Hepatocyte (in vitro differentiated cells): Measurements from ENCODE around the gene FBXO15. TPM values are rescaled to one million over a fixed set of nuclear protein-coding genes. Genes with fewer than 3 reads are reported as not detected.

Experiments
- DNase-seq: peaks from one replicate; pipeline ENCODE4 v3.0.0-alpha.2; 2016; ENCODE audit warnings: low spot score
- H2AFZ ChIP-seq: fragments of 200-600 bp; sonication (generic); 2 replicates; pipeline ENCODE4 v1.6.0; 2016; ENCODE audit warnings: antibody characterized with exemption, mild to moderate bottlenecking
- H3K27ac ChIP-seq: fragments of 200-600 bp; sonication (generic); 2 replicates; pipeline ENCODE4 v1.5.1; 2016; ENCODE audit warnings: mild to moderate bottlenecking
- H3K27me3 ChIP-seq: fragments of 200-600 bp; sonication (generic); 2 replicates; pipeline ENCODE4 v1.6.1; 2016
- H3K36me3 ChIP-seq: fragments of 200-600 bp; sonication (generic); replicated peaks from 2 replicates; pipeline ENCODE4 v1.5.1; 2016; ENCODE audit warnings: low read depth; ENCODE audit not compliant: insufficient read depth
- H3K4me1 ChIP-seq: fragments of 200-600 bp; sonication (generic); 2 replicates; pipeline ENCODE4 v1.5.1; 2016; ENCODE audit warnings: mild to moderate bottlenecking, moderate library complexity; ENCODE audit not compliant: insufficient read depth
- H3K4me2 ChIP-seq: fragments of 200-600 bp; sonication (generic); 2 replicates; pipeline ENCODE4 v1.6.0; 2016
- H3K4me3 ChIP-seq: fragments of 200-600 bp; sonication (generic); 2 replicates; pipeline ENCODE4 v1.5.1; 2016; ENCODE audit warnings: mild to moderate bottlenecking
- H3K79me2 ChIP-seq: fragments of 200-600 bp; sonication (generic); 2 replicates; pipeline ENCODE4 v1.6.0; 2017; ENCODE audit warnings: mild to moderate bottlenecking
- H3K9me2 ChIP-seq: fragments of 200-600 bp; sonication (generic); replicated peaks from 2 replicates; pipeline ENCODE4 v1.6.0; 2017; ENCODE audit warnings: mild to moderate bottlenecking; ENCODE audit not compliant: insufficient read depth
- H3K9me3 ChIP-seq: fragments of 200-600 bp; sonication (generic); 2 replicates; pipeline ENCODE4 v1.5.1; 2016; ENCODE audit warnings: low read depth, mild to moderate bottlenecking
- H4K20me1 ChIP-seq: fragments of 200-600 bp; sonication (generic); 2 replicates; pipeline ENCODE4 v1.6.0; 2016; ENCODE audit warnings: mild to moderate bottlenecking; ENCODE audit not compliant: insufficient read depth, poor library complexity, severe bottlenecking
- CTCF ChIP-seq: fragments of 200-600 bp; sonication (generic); IDR thresholded peaks from 2 replicates; pipeline ENCODE4 v1.5.1; 2016; ENCODE audit warnings: antibody characterized with exemption, mild to moderate bottlenecking; ENCODE audit not compliant: poor library complexity
- EZH2 ChIP-seq: fragments of 200-600 bp; sonication (generic); IDR thresholded peaks from 2 replicates; pipeline ENCODE4 v1.6.1; 2016; ENCODE audit warnings: antibody characterized with exemption, mild to moderate bottlenecking, borderline replicate concordance
- EZH2phosphoT487 ChIP-seq: fragments of 200-600 bp; sonication (generic); IDR thresholded peaks from one replicate; pipeline ENCODE4 v1.6.1; 2018; ENCODE audit warnings: antibody characterized with exemption, mild to moderate bottlenecking, low read depth, moderate library complexity; ENCODE audit not compliant: unreplicated experiment, severe bottlenecking
- WGBS: methylation state at CpG from one replicate; pipeline ENCODE4 v1.1.6; 2016; ENCODE audit warnings: low lambda C conversion rate; ENCODE audit errors: missing lambda C conversion rate; 5-methylcytosine and 5-hydroxymethylcytosine counted together
- polyA plus RNA-seq: library from polyadenylated mRNA; unstranded; fragments of >200 nt; fragmentation: Nextera tagmentation; extraction: Ambion mirVana; gene quantifications from 2 replicates; pipeline ENCODE4 v1.2.1, GENCODE V29; 2016
- total RNA-seq: library from RNA; depleted of rRNA; stranded (reverse); fragments of >200 nt; gene quantifications from 2 replicates; pipeline ENCODE4 v1.2.3, GENCODE V29; 2014

FBXO15 gene
- total and polyA plus RNA-seq, 2 experiments from 2014 or later = 0.69 to 0.93 TPM

- Histone ChIP-seq H3K36me3 (no peaks in the 10 kb centered on the region), H3K9me2 (no peaks in the 10 kb centered on the region), H3K4me3 (no peak overlapping the region), H3K27ac (no peak overlapping the region), H3K27me3 (peaks cover 19% of the 10 kb centered on the region), H3K79me2 (no peaks in the 10 kb centered on the region), H3K9me3 (no peaks in the 10 kb centered on the region), H2AFZ (no peak overlapping the region), H3K4me1 (no peaks in the 10 kb centered on the region), H3K4me2 (no peak overlapping the region), H4K20me1 (no peaks in the 10 kb centered on the region)
- TF ChIP-seq EZH2phosphoT487 = no peak
- TF ChIP-seq CTCF = no peak
- TF ChIP-seq EZH2 = no peak
- 93% methylated on average over 26 of the region's 27 CpGs for WGBS
- DNase-seq = no peak
Observed at GRCh38 chr18:74172697-74173433, 25.2 kb upstream of the FBXO15 start.

GRCh38 chr18:74171910-74172606 lies 24.4 kb upstream of the FBXO15 start:
- Histone ChIP-seq H3K79me2 (no peaks in the 10 kb centered on the region), H3K4me3 (no peak overlapping the region), H3K27me3 (peaks cover 19% of the 10 kb centered on the region), H2AFZ (no peak overlapping the region), H3K27ac (no peak overlapping the region), H3K36me3 (no peaks in the 10 kb centered on the region), H3K9me3 (no peaks in the 10 kb centered on the region), H4K20me1 (no peaks in the 10 kb centered on the region), H3K9me2 (no peaks in the 10 kb centered on the region), H3K4me2 (no peak overlapping the region), H3K4me1 (no peaks in the 10 kb centered on the region)
- TF ChIP-seq EZH2 (no peak), CTCF (no peak), EZH2phosphoT487 (no peak)
- 80% methylated on average over 12 of the region's 12 CpGs for WGBS
- no peak for DNase-seq

- H4K20me1 ChIP-seq = no peaks in the 10 kb centered on the region
- H3K4me2 ChIP-seq = no peak overlapping the region
- H3K9me3 ChIP-seq = no peaks in the 10 kb centered on the region
- no peak overlapping the region for H3K27ac ChIP-seq
- no peaks in the 10 kb centered on the region for H3K79me2 ChIP-seq
- TF ChIP-seq EZH2phosphoT487 (no peak), CTCF (no peak), EZH2 (no peak)
- no peaks in the 10 kb centered on the region for H3K36me3 ChIP-seq
- no peak overlapping the region for H3K4me3 ChIP-seq
- H3K9me2 ChIP-seq = no peaks in the 10 kb centered on the region
- peaks cover 19% of the 10 kb centered on the region for H3K27me3 ChIP-seq
- no peak for DNase-seq
- WGBS = 44% methylated on average over 7 of the region's 7 CpGs
- no peak overlapping the region for H2AFZ ChIP-seq
- H3K4me1 ChIP-seq = no peaks in the 10 kb centered on the region
Observed at GRCh38 chr18:74166386-74166785, 18.8 kb upstream of the FBXO15 start.
